ENCODE measurements around the gene MFRP. TPM values are rescaled to one million over a fixed set of nuclear protein-coding genes. Genes with fewer than 3 reads are reported as not detected.

Gene MFRP
- total and polyA plus RNA-seq, 7 experiments from 2014 or later: not detected

GRCh38 chr11:119310682-119311052 lies 35.8 kb downstream of the MFRP start:
- intact Hi-C loops (cut with micrococcal nuclease): no loop called here
- H3K27ac Mint-ChIP-seq: peak overlapping the region in 2 of 9 donors; percentile 12 to 60
- POLR2A ChIA-PET: no interaction called here

GRCh38 chr11:119309953-119310681 lies 36.4 kb downstream of the MFRP start:
- POLR2A ChIA-PET: interaction anchor here (0.6 to 1.8 kb wide), 2 partner anchors 11 to 19 kb away, joined by 4 to 7 read pairs; no protein-coding TSS in a partner anchor
- intact Hi-C loops (cut with micrococcal nuclease): no loop called here
- H3K36me3 Mint-ChIP-seq: peaks cover 0 to 9% (median 0%) of the 10 kb centered on the region in 5 donors

More at GRCh38 chr11:119310682-119311052, 35.8 kb downstream of the MFRP start:
- Histone ChIP-seq H3K27ac (ENCODE audit: low read depth, low read length) (no peak overlapping the region), H3K27me3 (ENCODE audit: control insufficient read depth in 2 of 2, insufficient read depth in 2 of 2, low read length in 2 of 2) (peaks cover 0 to 1% of the 10 kb centered on the region in 2 donors), H3K4me3 (ENCODE audit: low read length) (no peak overlapping the region), H3K9me3 (ENCODE audit: control insufficient read depth in 2 of 3, low read length in 3 of 3) (no peaks in the 10 kb centered on the region), H3K36me3 (ENCODE audit: control insufficient read depth in 2 of 3, insufficient read depth in 3 of 3, low read length in 3 of 3) (peaks cover 0 to 4% (median 0%) of the 10 kb centered on the region in 3 experiments), H3K4me1 (ENCODE audit: control insufficient read depth in 2 of 2, insufficient read depth in 2 of 2, low read length in 2 of 2) (peaks cover 5 to 31% of the 10 kb centered on the region in 2 donors)
- peaks cover 14 to 36% (median 26%) of the 10 kb centered on the region in 7 donors for H3K4me1 Mint-ChIP-seq
- CTCF ChIA-PET: interaction anchor here (0.9 to 4.8 kb wide), 2 partner anchors 12 to 18 kb away, joined by 4 to 42 read pairs; no protein-coding TSS in a partner anchor
- DNase-seq: no peak
- H3K36me3 Mint-ChIP-seq: peaks cover 0 to 7% (median 0%) of the 10 kb centered on the region in 5 donors
- ATAC-seq: no peak
- no peak overlapping the region for H3K4me3 Mint-ChIP-seq
- H3K9me3 Mint-ChIP-seq: peaks cover 0 to 3% (median 0%) of the 10 kb centered on the region in 11 donors
- H3K27me3 Mint-ChIP-seq: peaks cover 0 to 13% (median 6%) of the 10 kb centered on the region in 5 donors

GRCh38 chr11:119309411-119309810 lies 37.1 kb downstream of the MFRP start:
- ATAC-seq (no peak), DNase-seq (no peak)
- Histone ChIP-seq H3K27me3 (ENCODE audit: control insufficient read depth in 2 of 2, insufficient read depth in 2 of 2, low read length in 2 of 2) (no peaks in the 10 kb centered on the region), H3K4me1 (ENCODE audit: control insufficient read depth in 2 of 2, insufficient read depth in 2 of 2, low read length in 2 of 2) (peaks cover 0 to 31% of the 10 kb centered on the region in 2 donors), H3K36me3 (ENCODE audit: control insufficient read depth in 2 of 3, insufficient read depth in 3 of 3, low read length in 3 of 3) (peaks cover 0 to 4% (median 0%) of the 10 kb centered on the region in 3 experiments), H3K4me3 (ENCODE audit: low read length) (no peak overlapping the region), H3K27ac (ENCODE audit: low read depth, low read length) (no peak overlapping the region), H3K9me3 (ENCODE audit: control insufficient read depth in 2 of 3, low read length in 3 of 3) (no peaks in the 10 kb centered on the region)
- H3K27ac Mint-ChIP-seq: peak overlapping the region in 3 of 9 donors; percentile 59 to 76 (median 75)
- ChIA-PET POLR2A (interaction anchor here (1.8 to 2.2 kb wide), 2 partner anchors 10 to 12 kb away, joined by 4 to 9 read pairs; no protein-coding TSS in a partner anchor), CTCF (interaction anchor here (4.8 kb wide), 1 partner anchor 13 kb away, joined by 42 read pairs; no protein-coding TSS in a partner anchor)
- peaks cover 21 to 37% (median 26%) of the 10 kb centered on the region in 7 donors for H3K4me1 Mint-ChIP-seq
- no peak overlapping the region for H3K4me3 Mint-ChIP-seq
- intact Hi-C loops (cut with micrococcal nuclease): no loop called here
- peaks cover 0 to 5% (median 0%) of the 10 kb centered on the region in 11 donors for H3K9me3 Mint-ChIP-seq
- H3K27me3 Mint-ChIP-seq: peaks cover 0 to 4% (median 0%) of the 10 kb centered on the region in 5 donors
- H3K36me3 Mint-ChIP-seq: peaks cover 0 to 10% (median 0%) of the 10 kb centered on the region in 5 donors

More at GRCh38 chr11:119309953-119310681, 36.4 kb downstream of the MFRP start:
- no peak for ATAC-seq
- Mint-ChIP-seq H3K4me1 (peaks cover 16 to 36% (median 26%) of the 10 kb centered on the region in 7 donors), H3K9me3 (peaks cover 0 to 3% (median 0%) of the 10 kb centered on the region in 11 donors), H3K27ac (peak overlapping the region in 5 of 9 donors; percentile 33 to 85 (median 75)), H3K4me3 (no peak overlapping the region), H3K27me3 (peaks cover 0 to 9% (median under 1%) of the 10 kb centered on the region in 5 donors)
- H3K4me3 ChIP-seq (ENCODE audit: low read length): no peak overlapping the region
- no peak for DNase-seq
- CTCF ChIA-PET: interaction anchor here (0.9 to 4.8 kb wide), 2 partner anchors 12 to 18 kb away, joined by 4 to 42 read pairs; no protein-coding TSS in a partner anchor
- no peaks in the 10 kb centered on the region for H3K27me3 ChIP-seq (ENCODE audit: control insufficient read depth in 2 of 2, insufficient read depth in 2 of 2, low read length in 2 of 2)
- H3K27ac ChIP-seq (ENCODE audit: low read depth, low read length): no peak overlapping the region
- H3K4me1 ChIP-seq (ENCODE audit: control insufficient read depth in 2 of 2, insufficient read depth in 2 of 2, low read length in 2 of 2): peaks cover 0 to 31% of the 10 kb centered on the region in 2 donors
- no peaks in the 10 kb centered on the region for H3K9me3 ChIP-seq (ENCODE audit: control insufficient read depth in 2 of 3, low read length in 3 of 3)
- peaks cover 0 to 4% (median 0%) of the 10 kb centered on the region in 3 experiments for H3K36me3 ChIP-seq (ENCODE audit: control insufficient read depth in 2 of 3, insufficient read depth in 3 of 3, low read length in 3 of 3)

GRCh38 chr11:119307974-119308373 lies 38.5 kb downstream of the MFRP start:
- H3K4me1 ChIP-seq (ENCODE audit: control insufficient read depth in 2 of 2, insufficient read depth in 2 of 2, low read length in 2 of 2): peaks cover 0 to 31% of the 10 kb centered on the region in 2 donors
- Mint-ChIP-seq H3K4me3 (no peak overlapping the region), H3K27me3 (no peaks in the 10 kb centered on the region), H3K4me1 (peaks cover 21 to 44% (median 33%) of the 10 kb centered on the region in 7 donors), H3K9me3 (peaks cover 0 to 5% (median 0%) of the 10 kb centered on the region in 11 donors), H3K27ac (peak overlapping the region in 7 of 9 donors; percentile 8 to 98 (median 53)), H3K36me3 (peaks cover 8 to 22% (median 12%) of the 10 kb centered on the region in 5 donors)
- DNase-seq (no peak), ATAC-seq (no peak)
- H3K9me3 ChIP-seq (ENCODE audit: control insufficient read depth in 2 of 3, low read length in 3 of 3): no peaks in the 10 kb centered on the region
- H3K36me3 ChIP-seq (ENCODE audit: control insufficient read depth in 2 of 3, insufficient read depth in 3 of 3, low read length in 3 of 3): peaks cover 0 to 13% (median 0%) of the 10 kb centered on the region in 3 experiments
- H3K4me3 ChIP-seq (ENCODE audit: low read length): no peak overlapping the region
- POLR2A ChIA-PET: interaction anchor here (1.5 to 2.2 kb wide), 2 partner anchors 8 to 9 kb away, joined by 6 to 9 read pairs; partner anchors contain the start of gene MCAM
- no peaks in the 10 kb centered on the region for H3K27me3 ChIP-seq (ENCODE audit: control insufficient read depth in 2 of 2, insufficient read depth in 2 of 2, low read length in 2 of 2)
- intact Hi-C loops (cut with micrococcal nuclease): no loop called here
- peak overlapping the region; percentile 47 for H3K27ac ChIP-seq (ENCODE audit: low read depth, low read length)
- CTCF ChIA-PET: interaction anchor here (1.0 to 4.8 kb wide), 6 partner anchors 8 to 246 kb away, joined by 3 to 42 read pairs (median 4); no protein-coding TSS in a partner anchor

GRCh38 chr11:119307219-119307618 lies 39.3 kb downstream of the MFRP start:
- POLR2A ChIA-PET: interaction anchor here (0.9 to 3.1 kb wide), 8 partner anchors 8 to 213 kb away, joined by 3 to 19 read pairs (median 5); partner anchors contain the start of genes HINFP and MCAM
- peaks cover 8 to 26% (median 19%) of the 10 kb centered on the region in 5 donors for H3K36me3 Mint-ChIP-seq
- DNase-seq (no peak), ATAC-seq (no peak)
- peak overlapping the region in 7 of 10 donors; percentile 77 to 88 (median 81) for H3K4me3 Mint-ChIP-seq
- Histone ChIP-seq H3K4me1 (ENCODE audit: control insufficient read depth in 2 of 2, insufficient read depth in 2 of 2, low read length in 2 of 2) (peaks cover 0 to 31% of the 10 kb centered on the region in 2 donors), H3K9me3 (ENCODE audit: control insufficient read depth in 2 of 3, low read length in 3 of 3) (no peaks in the 10 kb centered on the region), H3K27ac (ENCODE audit: low read depth, low read length) (peak overlapping the region; percentile 76), H3K4me3 (ENCODE audit: low read length) (no peak overlapping the region), H3K27me3 (ENCODE audit: control insufficient read depth in 2 of 2, insufficient read depth in 2 of 2, low read length in 2 of 2) (no peaks in the 10 kb centered on the region), H3K36me3 (ENCODE audit: control insufficient read depth in 2 of 3, insufficient read depth in 3 of 3, low read length in 3 of 3) (peaks cover 0 to 19% (median under 1%) of the 10 kb centered on the region in 3 experiments)
- intact Hi-C loops (cut with micrococcal nuclease): no loop called here
- H3K4me1 Mint-ChIP-seq: peaks cover 21 to 44% (median 36%) of the 10 kb centered on the region in 7 donors
- peaks cover 0 to 5% (median 0%) of the 10 kb centered on the region in 11 donors for H3K9me3 Mint-ChIP-seq
- H3K27me3 Mint-ChIP-seq: no peaks in the 10 kb centered on the region
- peak overlapping the region; percentile 89 to 100 (median 98) for H3K27ac Mint-ChIP-seq
- CTCF ChIA-PET: interaction anchor here (0.6 to 4.8 kb wide), 7 partner anchors 9 to 1010 kb away, joined by 3 to 42 read pairs (median 4); no protein-coding TSS in a partner anchor

GRCh38 chr11:119306373-119306890 lies 40.1 kb downstream of the MFRP start:
- H3K9me3 Mint-ChIP-seq: peaks cover 0 to 5% (median 0%) of the 10 kb centered on the region in 11 donors
- Histone ChIP-seq H3K9me3 (ENCODE audit: control insufficient read depth in 2 of 3, low read length in 3 of 3) (no peaks in the 10 kb centered on the region), H3K36me3 (ENCODE audit: control insufficient read depth in 2 of 3, insufficient read depth in 3 of 3, low read length in 3 of 3) (peaks cover 0 to 27% (median 8%) of the 10 kb centered on the region in 3 experiments), H3K4me3 (ENCODE audit: low read length) (peak overlapping the region; percentile 8), H3K27me3 (ENCODE audit: control insufficient read depth in 2 of 2, insufficient read depth in 2 of 2, low read length in 2 of 2) (no peaks in the 10 kb centered on the region), H3K4me1 (ENCODE audit: control insufficient read depth in 2 of 2, insufficient read depth in 2 of 2, low read length in 2 of 2) (peaks cover 0 to 31% of the 10 kb centered on the region in 2 donors), H3K27ac (ENCODE audit: low read depth, low read length) (peak overlapping the region; percentile 76)
- H3K4me1 Mint-ChIP-seq: peaks cover 21 to 49% (median 36%) of the 10 kb centered on the region in 7 donors
- H3K27ac Mint-ChIP-seq: peak overlapping the region; percentile 89 to 100 (median 98)
- peaks cover 10 to 28% (median 21%) of the 10 kb centered on the region in 5 donors for H3K36me3 Mint-ChIP-seq
- no peaks in the 10 kb centered on the region for H3K27me3 Mint-ChIP-seq
- ATAC-seq (peak; percentile 97), DNase-seq (peak in 8 of 9 donors; percentile 33 to 85 (median 82))
- ChIA-PET CTCF (interaction anchor here (0.5 to 4.8 kb wide), 9 partner anchors 13 to 1009 kb away, joined by 3 to 42 read pairs (median 3); no protein-coding TSS in a partner anchor), POLR2A (interaction anchor here (0.6 to 3.1 kb wide), 13 partner anchors 9 to 401 kb away, joined by 3 to 19 read pairs (median 4); partner anchors contain the start of genes C2CD2L, CBL and HINFP)
- intact Hi-C loops (cut with micrococcal nuclease): loop anchor here in 1 of 2 donors (1.0 kb wide), 2 partner anchors 9 to 15 kb away; no protein-coding TSS in a partner anchor
- peak overlapping the region; percentile 31 to 88 (median 80) for H3K4me3 Mint-ChIP-seq
